GM21737 (cell line): ENCODE results near the gene STARD13.

Source experiments
- ATAC-seq: cut with Tn5 transposase; IDR thresholded peaks from one replicate; pipeline ENCODE4 v1.9.1; 2021; ENCODE audit warnings: mild to moderate bottlenecking, moderate library complexity; ENCODE audit not compliant: unreplicated experiment

Gene STARD13

DNA sequence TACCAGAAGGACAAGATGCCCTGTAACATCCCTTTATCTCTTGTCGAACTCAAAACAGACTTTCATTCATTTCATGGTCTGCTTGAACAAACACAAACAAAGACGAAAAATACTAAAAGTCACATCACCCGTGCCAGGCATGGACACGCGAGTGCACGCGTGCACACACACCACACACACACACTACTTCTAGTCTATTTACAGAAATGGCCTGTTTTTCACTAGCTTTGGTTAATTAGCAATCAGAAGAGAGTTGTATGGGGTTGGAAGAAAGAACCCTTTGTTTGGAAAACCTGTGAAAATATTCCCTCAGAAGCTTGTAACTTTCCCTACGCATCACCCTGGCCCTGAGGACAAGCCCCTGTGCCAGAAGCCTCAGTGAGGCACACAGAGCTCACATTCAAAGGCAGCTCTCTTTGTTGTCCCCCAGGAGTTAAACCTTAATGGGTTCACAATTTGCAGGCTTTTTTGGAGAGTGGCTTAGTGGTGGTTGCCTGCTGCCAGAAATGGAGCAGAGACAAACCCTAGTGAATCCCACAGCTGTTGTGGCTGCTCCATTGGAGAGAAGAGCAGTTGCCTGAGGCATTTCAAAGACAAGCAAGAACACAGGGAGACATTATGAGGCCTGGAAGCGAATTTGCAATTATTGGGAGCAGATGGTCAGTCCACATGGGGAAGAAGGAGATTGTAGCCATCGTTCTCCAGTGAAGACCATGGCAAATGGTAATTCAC is 55.9 kb downstream of the STARD13 start:
- no peak for ATAC-seq

DNA sequence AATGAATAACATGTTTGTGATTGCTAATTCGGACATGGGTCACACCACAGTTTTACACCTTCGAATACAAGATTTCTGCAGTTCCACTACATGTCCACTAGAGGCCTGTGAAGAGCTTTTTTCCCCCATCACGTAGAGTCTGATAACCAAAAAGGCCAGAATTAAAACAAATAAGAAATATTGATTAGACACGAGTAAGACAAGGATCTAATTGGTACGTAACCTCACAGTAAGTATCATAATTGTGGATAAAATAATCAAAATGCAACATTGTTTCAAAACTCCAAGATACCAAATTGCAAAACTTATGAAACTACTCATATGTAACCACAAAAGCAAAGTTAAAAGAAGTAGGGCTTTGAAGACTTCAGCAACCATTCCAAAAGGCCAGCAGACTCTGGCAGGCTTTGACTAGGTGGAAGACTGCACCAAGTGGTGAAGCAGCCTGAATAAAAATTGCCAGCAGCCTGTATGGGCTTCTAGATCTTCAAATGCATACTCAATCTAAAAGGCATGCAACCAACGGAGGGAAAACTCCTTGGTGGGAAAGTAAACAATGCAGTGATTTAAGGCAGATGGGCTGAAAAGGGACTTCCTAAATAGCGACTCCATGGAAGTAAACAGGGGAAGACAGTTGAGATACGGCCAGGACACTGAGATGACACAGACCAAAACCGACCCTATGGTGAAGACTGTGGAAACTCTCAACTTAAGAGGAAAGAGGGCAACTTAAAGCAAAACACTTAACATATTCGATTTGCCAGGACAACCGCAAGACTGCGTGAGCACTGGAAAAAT is 56.7 kb downstream of the STARD13 start:
- peak; percentile 82 for ATAC-seq

GRCh38 chr13:33227927-33228647 is 57.5 kb downstream of the STARD13 start:
- ATAC-seq = no peak

GRCh38 chr13:33224686-33225085 is 60.9 kb downstream of the STARD13 start:
- no peak for ATAC-seq

GRCh38 chr13:33224191-33224590 is 61.4 kb downstream of the STARD13 start:
- no peak for ATAC-seq

DNA sequence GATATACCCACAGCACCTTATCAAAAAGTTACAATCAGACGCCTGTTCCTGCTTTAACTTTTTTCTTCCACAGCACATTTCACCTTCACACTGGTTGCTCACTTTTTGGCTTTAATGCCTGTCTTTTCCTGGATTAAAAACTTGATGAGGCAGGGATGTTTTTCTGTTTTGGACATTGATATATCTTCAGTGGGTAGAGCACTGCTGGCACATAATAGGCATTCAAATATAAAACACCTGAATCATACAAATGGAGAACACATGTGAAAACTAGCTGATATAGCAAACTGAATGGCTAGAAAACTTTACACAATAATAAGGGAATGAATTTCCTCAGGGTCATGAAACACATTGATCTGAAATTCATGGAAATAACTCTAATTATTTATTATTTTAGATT is 65.6 kb downstream of the STARD13 start:
- no peak for ATAC-seq

DNA sequence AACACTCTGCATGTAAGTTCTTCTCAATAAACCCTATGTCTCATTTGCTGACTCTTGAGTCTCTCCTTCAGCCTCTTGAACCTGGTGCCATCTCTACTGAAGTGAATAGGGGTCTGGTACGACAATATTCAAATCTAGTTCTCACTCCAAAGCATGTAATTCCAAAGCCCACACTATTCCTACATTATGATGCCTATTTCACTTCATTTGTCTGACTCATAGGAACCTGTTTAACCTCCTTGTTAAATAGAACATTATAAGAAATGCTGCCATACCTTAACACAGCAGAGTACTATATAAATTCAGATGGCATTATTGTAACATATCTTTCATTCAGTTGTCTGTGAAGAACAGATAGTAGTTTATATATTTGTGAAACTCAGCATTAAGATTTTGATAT is 67.1 kb downstream of the STARD13 start:
- ATAC-seq = no peak

GRCh38 chr13:33218020-33218419 is 67.5 kb downstream of the STARD13 start:
- no peak for ATAC-seq

GRCh38 chr13:33217256-33217655 is 68.3 kb downstream of the STARD13 start:
- no peak for ATAC-seq

DNA sequence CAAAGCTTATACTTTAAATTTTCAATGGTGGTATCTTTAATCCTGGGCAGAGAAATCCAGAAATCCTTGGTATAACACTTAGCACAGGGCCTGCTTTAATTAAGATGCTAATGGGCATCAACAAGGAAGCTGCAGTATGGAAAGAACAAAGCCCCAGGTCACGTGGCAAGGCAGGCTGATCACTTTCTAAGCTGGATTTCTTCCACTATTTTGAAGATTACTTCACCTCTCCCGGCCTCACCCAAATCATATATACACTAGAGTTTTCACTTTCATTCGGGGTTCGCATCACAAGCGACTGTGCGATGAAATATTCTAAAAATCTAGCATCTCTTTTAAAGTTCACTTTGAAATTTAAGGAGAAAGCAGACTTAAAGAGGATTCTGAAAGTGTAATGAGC is 71.8 kb downstream of the STARD13 start:
- no peak for ATAC-seq

- no peak for ATAC-seq
These were observed 72.4 kb downstream of the STARD13 start for GRCh38 chr13:33213024-33213768.

GRCh38 chr13:33212396-33212795 is 73.2 kb downstream of the STARD13 start:
- no peak for ATAC-seq

GRCh38 chr13:33210090-33210489 is 75.5 kb downstream of the STARD13 start:
- ATAC-seq = no peak

DNA sequence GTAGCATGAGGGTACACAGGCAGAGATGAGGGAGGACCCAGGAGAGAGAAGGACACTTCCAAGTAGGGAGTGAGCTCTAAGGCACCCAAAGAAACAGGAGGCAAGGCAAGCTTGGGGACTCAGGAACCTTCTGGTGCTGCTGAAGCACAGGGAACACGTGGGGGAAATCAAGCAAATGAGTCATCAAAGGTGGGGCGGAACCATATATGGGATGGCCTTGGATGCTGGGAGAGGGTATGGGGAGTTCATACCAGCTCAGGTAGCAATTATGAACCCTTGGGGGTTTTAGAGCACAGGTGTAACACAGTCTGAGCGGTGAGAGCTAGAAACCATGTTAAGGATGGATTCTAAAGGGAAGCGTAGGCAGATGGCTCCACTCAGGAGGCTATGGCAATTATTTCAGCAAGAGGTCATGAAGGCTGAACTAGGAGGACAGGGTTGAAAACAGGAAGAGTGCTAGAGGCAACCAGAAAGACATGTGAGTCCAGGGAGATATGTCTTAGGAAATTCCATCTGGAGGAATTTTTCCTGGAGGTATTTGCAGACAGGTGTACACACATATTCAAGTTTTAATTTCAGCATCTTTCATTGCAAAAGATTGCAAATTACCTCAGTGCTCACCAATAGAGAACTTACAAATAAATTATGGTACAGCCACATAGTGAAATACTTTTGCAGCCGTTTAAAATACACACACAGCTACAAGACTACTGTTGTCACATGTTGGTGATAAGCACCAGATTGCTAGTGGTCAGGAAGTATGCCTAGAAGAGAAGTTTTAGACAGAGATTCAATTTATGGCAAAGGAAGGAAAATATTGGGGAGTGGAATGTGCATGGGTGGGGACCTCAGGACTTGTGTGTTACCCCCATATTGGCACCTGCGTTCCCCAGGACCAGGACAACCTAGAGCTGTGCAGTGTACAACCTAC is 77.0 kb downstream of the STARD13 start:
- no peak for ATAC-seq

DNA sequence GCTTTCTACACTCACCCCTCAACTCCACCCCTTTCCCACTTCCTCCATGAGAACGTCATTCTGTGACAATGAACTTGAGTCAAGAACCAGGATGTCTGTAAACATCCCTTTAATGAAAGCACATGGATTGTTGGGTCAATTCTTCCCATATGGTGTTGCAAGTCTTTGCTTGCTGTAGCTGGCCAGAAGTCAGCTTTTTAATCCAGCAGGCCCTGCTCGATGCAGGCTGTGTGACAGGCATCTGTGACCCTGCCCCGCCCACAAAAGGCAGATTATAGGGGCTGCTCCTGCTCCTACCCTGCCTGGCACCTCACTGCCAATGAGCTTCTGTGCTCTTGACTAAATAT is 78.0 kb downstream of the STARD13 start:
- ATAC-seq = no peak

- ATAC-seq = no peak
These were observed 78.5 kb downstream of the STARD13 start for GRCh38 chr13:33206945-33207614.

DNA sequence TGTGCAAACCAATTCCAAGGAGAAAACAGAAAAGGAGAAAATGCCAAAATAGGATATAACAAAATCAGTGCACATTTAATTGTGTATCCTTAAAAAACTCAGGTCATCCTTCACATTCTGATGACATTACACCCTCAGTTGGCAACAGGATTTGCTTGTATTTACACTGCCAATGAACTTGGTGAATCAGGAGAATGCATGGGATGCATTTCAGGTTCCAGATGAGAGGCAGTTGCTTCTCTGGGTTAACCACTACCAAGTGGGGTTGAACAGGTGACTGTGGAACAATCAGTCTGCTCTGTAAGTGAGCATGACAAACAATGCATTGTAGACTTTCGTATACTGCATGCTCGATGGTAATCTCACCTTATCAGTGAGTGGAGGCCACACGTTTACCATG is 79.1 kb downstream of the STARD13 start:
- ATAC-seq = no peak

DNA sequence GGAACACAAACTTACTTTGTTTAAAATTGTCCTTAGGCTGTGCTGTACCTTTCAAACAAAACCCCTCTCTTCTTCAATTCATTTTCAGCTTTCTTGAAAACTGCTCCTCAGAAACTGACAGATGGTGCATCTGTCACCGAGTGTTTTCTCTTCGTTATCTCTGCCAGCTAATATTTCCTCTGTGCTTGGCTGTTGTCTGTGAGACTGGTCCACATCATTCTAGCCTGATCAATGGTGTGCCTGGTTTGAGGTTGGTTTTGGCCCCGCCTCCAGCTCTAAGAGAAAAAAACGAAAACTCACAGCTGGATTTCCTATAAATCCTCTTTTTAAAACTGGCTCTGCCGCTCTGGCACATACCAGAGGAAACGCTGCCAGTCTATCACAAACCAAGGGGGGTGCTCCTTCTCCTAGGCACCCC is 79.7 kb downstream of the STARD13 start:
- no peak for ATAC-seq

- no peak for ATAC-seq
These were observed 80.3 kb downstream of the STARD13 start for GRCh38 chr13:33205224-33205623.
